HEK293 (cell line): ENCODE results near the gene NINJ2.

Experiments used
- CTCF ChIP-seq: fragments of 450-650 bp; formaldehyde crosslinking; IDR thresholded peaks from 2 replicates; pipeline ENCODE4 v1.5.1; 2016; ENCODE audit warnings: missing biosample characterization, missing genetic modification characterization
- EGR2 ChIP-seq: fragments of 450-650 bp; formaldehyde crosslinking; IDR thresholded peaks from 2 replicates; pipeline ENCODE4 v1.5.1; 2016; ENCODE audit warnings: low read depth, missing biosample characterization, missing genetic modification characterization
- SALL2 ChIP-seq: fragments of 450-650 bp; formaldehyde crosslinking; IDR thresholded peaks from 2 replicates; pipeline ENCODE4 v1.5.0; 2017; ENCODE audit warnings: missing biosample characterization, mild to moderate bottlenecking, missing genetic modification characterization, borderline replicate concordance
- ZBTB1 ChIP-seq: fragments of 450-650 bp; formaldehyde crosslinking; IDR thresholded peaks from 2 replicates; pipeline ENCODE4 v1.5.1; 2016; ENCODE audit warnings: missing biosample characterization, missing genetic modification characterization
- ZEB2 ChIP-seq: fragments of 450-650 bp; formaldehyde crosslinking; IDR thresholded peaks from 2 replicates; pipeline ENCODE4 v1.5.1; 2016; ENCODE audit warnings: missing biosample characterization, missing genetic modification characterization
- ZFP37 ChIP-seq: fragments of 450-650 bp; formaldehyde crosslinking; IDR thresholded peaks from 2 replicates; pipeline ENCODE4 v1.5.1; 2016; ENCODE audit warnings: missing biosample characterization, missing genetic modification characterization
- ZNF146 ChIP-seq: fragments of 450-650 bp; formaldehyde crosslinking; IDR thresholded peaks from 2 replicates; pipeline ENCODE4 v1.5.1; 2016; ENCODE audit warnings: missing biosample characterization, missing genetic modification characterization
- ZNF24 ChIP-seq: fragments of 450-650 bp; formaldehyde crosslinking; IDR thresholded peaks from 2 replicates; pipeline ENCODE4 v1.5.1; 2016; ENCODE audit warnings: missing biosample characterization, missing genetic modification characterization
- ZNF555 ChIP-seq: fragments of 450-650 bp; formaldehyde crosslinking; conservative IDR thresholded peaks from 2 replicates; pipeline ENCODE4 v1.5.1; 2017; ENCODE audit warnings: missing biosample characterization, mild to moderate bottlenecking, missing genetic modification characterization, inconsistent platforms
- ZNF791 ChIP-seq: fragments of 450-650 bp; formaldehyde crosslinking; IDR thresholded peaks from 2 replicates; pipeline ENCODE4 v1.5.1; 2016; ENCODE audit warnings: missing biosample characterization, missing genetic modification characterization
- ZNF830 ChIP-seq: fragments of 450-650 bp; IDR thresholded peaks from 2 replicates; pipeline ENCODE4 v1.5.0; 2018; ENCODE audit warnings: missing biosample characterization, missing genetic modification characterization, low read depth, mild to moderate bottlenecking, moderate library complexity
- ZNF843 ChIP-seq: fragments of 450-650 bp; formaldehyde crosslinking; IDR thresholded peaks from 2 replicates; pipeline ENCODE4 v1.5.1; 2016; ENCODE audit warnings: missing biosample characterization, missing genetic modification characterization
- TF ChIP-seq, protein P1 (sequence below): sonication (generic); formaldehyde crosslinking; IDR thresholded peaks from 2 replicates; pipeline ENCODE4 v1.8.1; 2022; ENCODE audit warnings: mild to moderate bottlenecking, moderate library complexity, missing genetic modification reagents

- no peak for TF ChIP-seq ZFP37 (tag by site-specific recombination)
- TF ChIP-seq, protein P1, sequence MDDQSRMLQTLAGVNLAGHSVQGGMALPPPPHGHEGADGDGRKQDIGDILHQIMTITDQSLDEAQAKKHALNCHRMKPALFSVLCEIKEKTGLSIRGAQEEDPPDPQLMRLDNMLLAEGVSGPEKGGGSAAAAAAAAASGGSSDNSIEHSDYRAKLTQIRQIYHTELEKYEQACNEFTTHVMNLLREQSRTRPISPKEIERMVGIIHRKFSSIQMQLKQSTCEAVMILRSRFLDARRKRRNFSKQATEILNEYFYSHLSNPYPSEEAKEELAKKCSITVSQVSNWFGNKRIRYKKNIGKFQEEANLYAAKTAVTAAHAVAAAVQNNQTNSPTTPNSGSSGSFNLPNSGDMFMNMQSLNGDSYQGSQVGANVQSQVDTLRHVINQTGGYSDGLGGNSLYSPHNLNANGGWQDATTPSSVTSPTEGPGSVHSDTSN (CRISPR knock-in tag): no peak
- no peak for TF ChIP-seq ZBTB1 (tag by site-specific recombination)
- TF ChIP-seq CTCF (tag by site-specific recombination): no peak
- no peak for TF ChIP-seq ZNF146 (tag by site-specific recombination)
- no peak for TF ChIP-seq ZNF843 (tag by site-specific recombination)
- no peak for TF ChIP-seq EGR2 (tag by site-specific recombination)
- no peak for TF ChIP-seq ZNF791 (tag by site-specific recombination)
- TF ChIP-seq SALL2 (tag by site-specific recombination): no peak
- no peak for TF ChIP-seq ZNF555 (tag by site-specific recombination)
- TF ChIP-seq ZNF24: no peak
- no peak for TF ChIP-seq ZEB2
- no peak for TF ChIP-seq ZNF830 (tag by site-specific recombination)
Observed at GRCh38 chr12:562634-563033, 100.6 kb downstream of the NINJ2 start.
